NCI-H446 treated with DMSO at 0.1 percent for 48 hours (cell line): ENCODE data around the gene HOXB7.

Source experiments
- DNase-seq: peaks from one replicate; lab custom pipeline; 2025; lab: John Stamatoyannopoulos, UW

Gene HOXB7

GRCh38 chr17:48610282-48611211 lies at the start of gene HOXB7:
Gene HOXB7, minus strand, starts transcription at chr17:48611017. Its CDS starts 99 bp downstream, at chr17:48610918.
- peak; percentile 9 for DNase-seq

DNA sequence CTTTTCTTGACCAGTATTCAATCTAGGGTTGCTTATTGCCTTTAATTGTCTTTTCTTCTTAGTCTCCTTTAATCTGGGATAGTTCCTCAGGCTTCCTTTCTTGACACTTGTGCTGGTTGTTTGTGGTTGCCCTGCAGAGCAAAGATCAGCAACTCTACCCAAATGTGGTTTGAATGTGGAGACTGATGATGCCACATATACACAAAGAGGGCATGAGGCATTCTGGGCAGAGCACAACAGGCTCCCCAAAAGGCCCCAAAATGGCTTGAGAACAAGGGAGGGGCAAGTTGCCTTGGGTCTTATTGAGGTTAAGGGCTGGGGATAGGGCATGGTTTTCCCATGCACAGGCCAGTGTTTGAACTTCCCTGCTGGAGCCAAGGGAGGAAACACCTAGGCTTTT lies 45.1 kb upstream of the HOXB7 start:
- DNase-seq, result no peak

GRCh38 chr17:48649741-48650140 lies 38.9 kb upstream of the HOXB7 start:
- DNase-seq, result no peak

GRCh38 chr17:48647963-48648245 lies 37.1 kb upstream of the HOXB7 start:
- no peak for DNase-seq

GRCh38 chr17:48647103-48647962 lies 36.5 kb upstream of the HOXB7 start:
- no peak for DNase-seq

DNA sequence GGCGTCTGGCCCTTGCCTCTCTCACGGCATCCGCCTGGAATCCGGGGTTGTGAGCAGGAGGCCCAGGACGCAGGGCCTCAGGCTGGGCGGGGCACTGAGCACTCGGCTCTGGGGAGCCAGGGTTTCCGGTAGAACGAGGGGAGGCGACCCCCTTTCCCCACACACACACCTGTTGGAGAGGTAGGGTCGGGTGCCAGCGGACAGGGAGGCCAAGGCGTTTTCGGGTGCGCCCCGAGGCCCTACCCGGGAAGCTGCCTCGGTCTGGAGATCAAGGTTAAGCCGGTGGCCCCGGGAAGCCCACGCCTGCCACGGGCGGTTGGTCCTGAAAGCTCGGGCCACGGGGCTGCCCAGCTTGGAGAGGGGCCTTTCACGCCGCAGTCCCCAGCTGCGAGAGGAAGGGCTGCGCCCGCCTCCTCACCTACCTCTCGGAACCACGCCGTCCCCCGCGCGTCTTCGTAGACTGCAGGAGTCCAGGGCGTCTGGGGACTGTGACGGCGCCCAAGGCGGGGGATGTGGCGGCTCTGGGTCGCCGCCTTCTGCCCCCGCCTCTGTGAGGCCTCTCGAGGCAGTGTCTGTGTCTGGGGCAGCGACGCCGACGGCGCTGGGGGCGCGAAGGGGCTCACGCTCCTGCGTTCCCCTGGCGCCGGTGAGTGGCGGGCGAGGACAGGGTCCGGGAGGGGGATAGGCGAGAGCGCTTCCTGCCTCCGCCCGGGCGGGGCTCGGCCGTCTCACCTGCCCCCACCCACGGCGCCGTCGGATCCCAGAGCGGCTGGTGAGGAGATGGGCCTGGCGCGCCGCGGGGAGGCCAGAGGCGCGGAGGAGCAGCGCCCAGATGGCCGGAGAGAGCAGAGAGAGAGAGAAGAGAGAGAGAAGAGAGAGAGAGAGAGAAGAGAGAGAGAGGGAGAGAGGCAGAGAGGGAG lies 35.6 kb upstream of the HOXB7 start:
- no peak for DNase-seq

- DNase-seq, result no peak
Measured at GRCh38 chr17:48645639-48646182, 34.9 kb upstream of the HOXB7 start.

- DNase-seq, result no peak
Measured at GRCh38 chr17:48644910-48645557, 34.2 kb upstream of the HOXB7 start.

- DNase-seq, result no peak
Measured at GRCh38 chr17:48644159-48644558, 33.3 kb upstream of the HOXB7 start.

- DNase-seq, result no peak
Measured at GRCh38 chr17:48643697-48644012, 32.8 kb upstream of the HOXB7 start.

GRCh38 chr17:48642843-48643696 lies 32.3 kb upstream of the HOXB7 start:
- DNase-seq, result no peak

DNA sequence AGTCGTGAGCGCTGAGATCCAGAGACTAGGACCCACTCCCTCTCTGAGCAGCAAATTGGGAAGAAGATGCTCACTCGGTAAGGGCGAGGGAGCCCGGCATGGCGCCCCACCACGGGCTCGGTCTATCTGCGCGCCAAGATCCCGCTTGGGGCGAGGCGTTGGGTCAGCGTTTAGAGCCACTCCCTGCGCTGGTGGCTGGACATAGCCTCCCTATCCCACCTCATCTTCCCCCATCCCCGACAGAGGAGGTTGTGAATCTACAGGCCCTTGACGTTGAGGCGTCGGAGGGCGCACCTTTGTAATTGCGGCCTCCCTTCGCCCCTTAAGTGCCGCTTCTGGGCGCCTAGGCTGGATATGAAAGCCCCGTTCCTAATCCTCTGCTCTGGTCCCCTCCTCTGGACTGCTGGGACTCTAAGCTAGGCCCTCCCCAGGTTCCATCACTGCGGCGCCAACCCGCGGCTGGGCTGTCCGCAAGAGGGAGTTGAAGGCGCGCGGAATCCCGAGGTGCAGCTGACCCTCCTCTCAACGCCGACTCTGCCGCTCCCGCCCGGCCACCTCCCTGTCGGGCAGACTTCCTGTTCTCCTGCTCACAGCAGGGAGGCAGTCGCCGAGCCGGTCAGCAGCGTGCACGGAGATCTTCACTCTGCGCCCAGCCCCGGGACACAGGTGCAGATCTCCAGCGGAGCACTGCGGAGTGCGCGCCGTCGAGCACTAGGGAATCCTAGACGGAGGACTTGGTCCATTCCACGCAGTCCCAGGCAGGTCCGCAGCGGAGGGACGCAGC lies 31.4 kb upstream of the HOXB7 start:
- no peak for DNase-seq

GRCh38 chr17:48641541-48642058 lies 30.8 kb upstream of the HOXB7 start:
- DNase-seq, result no peak

GRCh38 chr17:48640858-48641180 lies 30.0 kb upstream of the HOXB7 start:
- no peak for DNase-seq

DNA sequence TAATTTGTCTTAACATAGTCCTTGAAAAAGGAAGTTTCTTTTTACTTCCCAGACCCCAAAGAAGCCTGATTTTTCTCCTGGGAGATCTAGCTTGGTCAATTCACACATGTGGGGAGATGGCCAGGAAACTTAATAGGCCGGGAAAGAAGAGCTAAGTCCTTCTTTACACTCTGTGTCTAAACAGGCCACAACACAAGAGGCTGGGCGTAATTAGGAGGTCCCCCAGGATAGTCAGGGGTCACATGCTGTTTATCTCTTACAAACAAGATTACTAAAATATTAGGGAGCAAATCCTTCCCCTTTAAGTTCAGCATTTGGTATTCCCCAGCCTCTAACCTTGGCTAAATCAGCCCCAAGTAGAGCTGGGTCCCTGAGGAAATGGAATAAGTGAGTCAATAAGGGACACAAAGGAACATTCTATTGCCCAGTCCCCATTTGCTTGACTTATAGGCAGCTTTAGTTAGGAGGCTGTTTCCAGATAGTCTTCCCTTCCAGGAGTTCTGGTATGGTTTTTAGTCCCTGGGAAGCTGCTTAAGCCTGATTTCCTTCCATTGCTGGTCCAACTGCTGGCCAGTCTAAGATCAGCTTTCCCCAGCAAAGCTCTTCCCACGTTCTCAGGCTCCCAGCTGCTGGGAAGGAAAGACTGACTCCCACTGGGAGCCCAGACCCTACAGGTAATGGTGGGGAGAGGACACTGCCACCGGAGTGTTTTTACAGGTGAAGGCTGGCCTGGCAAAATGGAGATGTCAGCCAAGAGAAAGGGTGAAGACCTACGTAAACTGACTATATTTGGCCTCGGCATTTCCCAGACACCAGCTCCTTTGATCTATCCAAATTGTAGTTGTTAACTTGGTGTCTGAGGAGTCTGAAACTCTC lies 29.4 kb upstream of the HOXB7 start:
- DNase-seq, result no peak

DNA sequence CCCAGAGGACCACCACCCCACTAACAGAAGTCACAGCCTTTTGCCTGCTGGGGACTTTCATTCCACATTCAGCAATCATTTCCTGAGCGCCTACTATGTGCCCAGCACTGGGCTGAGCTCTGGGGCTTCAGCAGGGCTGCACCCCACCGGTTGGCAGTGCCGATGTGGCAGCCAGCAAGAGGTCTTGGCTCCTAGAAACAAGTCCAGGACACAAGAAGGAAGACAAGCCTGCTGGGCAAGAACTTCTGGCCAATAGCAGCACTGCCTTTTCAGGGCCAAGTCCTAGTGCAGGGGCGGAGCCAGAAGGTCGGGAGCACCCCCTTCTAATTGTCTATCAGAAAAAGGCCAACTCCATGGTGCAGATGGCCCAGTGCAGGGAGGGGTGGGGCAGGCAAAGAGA lies 28.3 kb upstream of the HOXB7 start:
- DNase-seq, result no peak

DNA sequence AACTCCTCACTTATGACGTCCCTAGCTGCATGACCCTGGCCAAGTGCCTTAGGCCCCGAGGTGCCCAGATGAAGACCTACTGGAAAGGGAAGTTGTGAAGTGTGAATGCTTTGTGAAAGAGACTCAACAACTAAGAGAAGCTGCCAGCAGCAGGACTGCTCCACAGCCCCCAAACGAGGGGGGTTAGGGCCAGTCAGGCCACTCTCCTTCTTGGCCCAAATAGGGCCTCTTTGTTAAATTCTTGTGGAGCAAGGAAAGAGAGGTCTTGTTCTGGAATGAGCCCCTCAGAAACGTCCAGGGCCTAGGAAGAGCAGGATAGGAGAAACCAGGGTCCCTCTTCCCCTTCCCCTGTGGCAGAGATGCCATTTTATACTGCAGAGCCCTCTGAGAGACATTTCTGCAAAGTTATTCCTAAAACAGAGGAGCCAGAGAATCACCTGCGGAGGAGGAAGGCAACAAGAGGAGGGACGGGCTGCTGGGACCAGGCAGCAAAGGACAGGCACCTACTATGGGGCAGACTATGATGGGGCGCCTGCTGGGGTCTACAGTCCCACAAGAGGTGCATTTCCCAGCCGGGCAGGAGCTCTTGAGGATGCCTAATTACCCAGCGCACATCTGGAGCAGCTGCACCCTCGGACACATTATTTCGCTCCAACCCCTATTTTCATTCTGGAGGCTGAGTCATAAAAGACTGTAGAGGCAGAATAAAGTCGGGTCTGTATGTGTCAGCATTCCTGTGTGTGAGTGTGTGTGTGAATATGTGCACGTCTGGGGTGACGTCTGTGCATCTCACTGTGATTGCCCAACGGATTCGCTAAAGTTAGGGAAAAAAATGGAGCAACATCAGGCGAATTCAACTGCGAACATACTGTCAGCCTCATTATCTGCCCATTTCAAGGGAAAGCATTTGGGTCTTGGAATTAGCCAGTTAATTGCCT lies 26.8 kb upstream of the HOXB7 start:
- no peak for DNase-seq
